Adrenal gland (tissue), 19 donors: ENCODE measurements around the gene HIPK4. TPM values are rescaled to one million over a fixed set of nuclear protein-coding genes. Genes with fewer than 3 reads are reported as not detected.
"Not testable (repeated sequence)": the region's sequence is repeated elsewhere in the genome, so short reads cannot be mapped to it uniquely, and the experiment has no call there.

Source experiments
- DNase-seq, 7 donors: peaks; one replicate each; pipeline ENCODE4 v3.0.0-alpha.2; 2019 to 2020
- H3K27ac ChIP-seq, 5 donors: fragments of 200-600 bp; sonication (generic) in 4 of 5; 1 replicate in 3 of 5; 2 replicates in 2 of 5; pipeline versions ENCODE4 v1.5.1 to v1.8.0; 2016 to 2020; ENCODE audit warnings: mild to moderate bottlenecking in 1 of 5
- H3K27me3 ChIP-seq: fragments of 200-600 bp; 2 replicates; pipeline ENCODE4 v1.8.0; 2021
- H3K36me3 ChIP-seq, 2 donors: fragments of 200-600 bp; replicated peaks in 1 of 2; 1 replicate in 1 of 2; 2 replicates in 1 of 2; pipeline versions ENCODE4 v1.5.1 to v1.8.0; 2018 to 2022
- H3K4me1 ChIP-seq, 2 donors: fragments of 200-600 bp; replicated peaks in 1 of 2; 1 replicate in 1 of 2; 2 replicates in 1 of 2; pipeline versions ENCODE4 v1.5.1 to v1.8.0; 2018 to 2021
- H3K4me3 ChIP-seq, 4 donors: fragments of 200-600 bp; sonication (generic) in 3 of 4; one replicate each; pipeline ENCODE4 v1.5.1; 2016 to 2018
- H3K9me3 ChIP-seq, 3 donors: fragments of 200-600 bp; sonication (generic) in 1 of 3; replicated peaks in 1 of 3; 1 replicate in 2 of 3; 2 replicates in 1 of 3; pipeline versions ENCODE4 v1.5.1 to v1.8.0; 2016 to 2021
- CTCF ChIP-seq, 6 experiments: fragments of 450-650 bp in 4 of 6; fragments of 200-600 bp in 2 of 6; sonication (generic) in 1 of 6; IDR thresholded peaks; 1 replicate in 5 of 6; 2 replicates in 1 of 6; pipeline versions ENCODE4 v1.5.1 to v1.8.0; 2016 to 2021; ENCODE audit warnings: antibody characterized with exemption in 6 of 6, mild to moderate bottlenecking in 2 of 6, moderate library complexity in 1 of 6
- POLR2A ChIP-seq, 2 donors: fragments of 450-650 bp; IDR thresholded peaks; one replicate each; pipeline ENCODE4 v1.6.1; 2017; ENCODE audit warnings: antibody characterized with exemption in 2 of 2, mild to moderate bottlenecking in 2 of 2, moderate library complexity in 1 of 2
- WGBS, 4 donors: extraction: QIAGEN DNeasy Blood & Tissue Kit in 2 of 4; methylation state at CpG; one replicate each; pipeline versions ENCODE4 v1.1.5 to v1.1.7; 2013 to 2017; 5-methylcytosine and 5-hydroxymethylcytosine counted together
- intact Hi-C, 2 donors: fragments of 100-400 bp; cut with DNase I; formaldehyde crosslinking; loops; one replicate each; pipeline versions ENCODE4 v1.14.1 to v1.15.0; 2022 to 2023
- long read RNA-seq, 10 donors: library from polyadenylated mRNA in 3 of 10; unstranded in 2 of 10; stranded (forward) in 1 of 10; transcript quantifications; one replicate each; pipeline ENCODE4 v2.0.0 and lab custom pipeline, GENCODE V29; 2021 to 2026
- polyA plus RNA-seq, 3 donors: library from polyadenylated mRNA; stranded (reverse); fragments of 200-250 nt in 2 of 3; fragments of 350-450 nt in 1 of 3; fragmentation: Illumina TruSeq in 1 of 3; extraction: RNeasy Lipid Tissue Mini Kit (QIAGEN cat#74804) in 1 of 3; gene quantifications; one replicate each; pipeline ENCODE4 v1.2.3, GENCODE V29; 2013 to 2014
- total RNA-seq, 9 donors: library from RNA; depleted of rRNA in 4 of 9; stranded (reverse); fragments of >200 nt in 4 of 9; fragments of 120-200 nt in 1 of 9; fragmentation: NEBNext Ultra II Directional in 1 of 9; extraction: Animal tissue kit (Norgen Biotek cat#: 25700) in 1 of 9; gene quantifications; one replicate each; pipeline versions ENCODE4 v1.1.0 to v1.2.4, GENCODE V29; 2013 to 2023
- donor health status: healthy with polysubstance abuse.
- donor health status: Bipolar disorder and iron deficiency.
- donor health status: DM: yes; HTN: yes; CAD: no.
- donor health status: DM: no; HTN: no; CAD: no.
- donor health status: DM: no; HTN: no; CAD: no.
- donor health status: DM: yes; HTN: yes; CAD: no.

HIPK4 gene
- total RNA-seq (under 1 TPM in 7 of 9 donors, not detected in 2; 0.06 to 0.34 (median 0.18) TPM), polyA plus RNA-seq (under 1 TPM in 2 of 3 donors, not detected in 1; 0.20 to 0.24 TPM)
- long read RNA-seq, donor 1, result 0 reads
- long read RNA-seq, donor 2, result 0 reads
- long read RNA-seq, donor 3, result 0 reads
- long read RNA-seq, donor 4, result 0 reads
- long read RNA-seq, donor 5, partial matches to known transcripts, result 0 of 1 reads
- long read RNA-seq, donor 5, other reads (novel, unspliced or antisense), result 1 of 1 reads
- long read RNA-seq, donor 6, result 0 reads
- long read RNA-seq, donor 7, result 0 reads
- long read RNA-seq, donor 8, result 0 reads
- long read RNA-seq, donor 9, result 0 reads
- long read RNA-seq, donor 10, result 0 reads

DNA sequence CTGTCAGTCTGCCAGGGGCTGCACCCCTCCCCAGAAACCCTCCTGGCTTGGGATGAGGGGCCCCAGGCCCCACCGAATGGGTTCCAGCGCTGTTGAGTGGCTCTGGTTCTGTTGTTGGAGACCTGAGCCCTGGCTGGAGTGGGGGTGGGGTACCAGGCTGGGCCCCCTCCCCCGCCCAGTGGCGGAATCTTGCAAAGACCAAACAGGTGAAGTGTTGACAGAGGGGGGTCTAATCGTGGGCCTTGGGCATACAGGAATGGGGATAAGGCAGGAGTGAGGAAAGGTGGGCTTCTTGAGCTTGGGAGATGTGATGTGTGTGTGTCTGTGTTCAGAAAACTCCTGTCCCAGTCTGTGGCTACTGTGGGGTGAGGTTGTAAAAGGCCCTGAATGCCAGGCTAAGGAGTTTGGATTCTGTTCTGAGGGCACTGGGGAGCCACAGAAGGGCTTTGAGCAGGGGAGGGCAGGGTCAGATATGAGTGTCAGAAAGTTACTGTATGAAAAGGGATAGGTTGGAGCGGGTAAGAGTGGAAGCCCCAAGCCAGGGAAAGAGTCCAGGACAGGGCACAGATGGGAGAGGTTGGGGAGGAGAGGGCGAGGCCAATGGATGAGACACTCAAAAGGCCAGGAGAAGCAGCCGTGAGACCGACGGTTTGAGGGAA is at the start of gene HIPK4:
TSS of gene HIPK4 (minus strand) at position 98 of the 659 bp plus-strand sequence. CDS start 279 bp downstream, outside the sequence.
- Histone ChIP-seq H3K27ac (no peak within 1 kb of the TSS), H3K9me3 (no peaks in the 10 kb centered on the region), H3K27me3 (no peaks in the 10 kb centered on the region), H3K36me3 (no peaks in the 10 kb centered on the region), H3K4me3 (no peak within 1 kb of the TSS), H3K4me1 (peaks cover 7 to 8% of the 10 kb centered on the region in 2 donors)
- 87 to 92% (median 90%) methylated on average over 6 to 10 of the region's 10 CpGs for WGBS, 4 donors
- intact Hi-C loops, result no loop called here
- TF ChIP-seq CTCF (IDR thresholded peaks at IDR 0.05) (no peak), POLR2A (IDR thresholded peaks at IDR 0.05) (no peak)
- no peak for DNase-seq

DNA sequence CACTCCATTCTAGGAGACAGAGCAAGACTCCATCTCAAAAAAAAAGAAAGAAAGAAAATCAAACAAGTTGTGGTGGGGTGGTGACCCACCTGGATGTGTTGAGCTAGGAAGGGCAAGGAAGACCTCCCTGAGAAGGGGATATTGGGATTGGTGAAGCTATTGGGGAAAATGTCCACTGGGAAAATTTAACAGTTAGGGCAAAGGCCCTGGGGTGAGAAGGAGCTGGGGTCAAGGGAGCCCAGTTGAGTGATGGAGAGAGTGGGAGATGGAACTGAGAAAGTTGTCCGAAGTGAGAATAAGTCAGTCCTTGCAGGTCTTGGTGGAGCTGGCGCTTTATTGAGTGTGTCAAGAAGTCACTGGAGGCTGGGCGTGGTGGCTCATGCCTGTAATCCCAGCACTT is 48.3 kb upstream of the HIPK4 start:
- TF ChIP-seq POLR2A (IDR thresholded peaks at IDR 0.05), result no peak
- TF ChIP-seq CTCF (IDR thresholded peaks at IDR 0.05), result no peak
- no peak overlapping the region for H3K4me3 ChIP-seq
- no peaks in the 10 kb centered on the region for H3K9me3 ChIP-seq
- H3K27ac ChIP-seq, result no peak overlapping the region
- no peaks in the 10 kb centered on the region for H3K27me3 ChIP-seq
- H3K36me3 ChIP-seq, result peaks cover 0 to 19% of the 10 kb centered on the region in 2 donors
- DNase-seq, result no peak
- intact Hi-C loops, result no loop called here
- WGBS, 4 donors, result 92 to 95% (median 95%) methylated on average over 3 of the region's 3 CpGs
- H3K4me1 ChIP-seq, result peaks cover 14 to 24% of the 10 kb centered on the region in 2 donors

GRCh38 chr19:40433391-40434216 is 43.6 kb upstream of the HIPK4 start:
- H3K27ac ChIP-seq, result peak overlapping the region; percentile 91 to 99 (median 93)
- WGBS, 4 donors, result 1 to 3% (median 1%) methylated on average over 21 to 50 of the region's 50 CpGs
- H3K4me1 ChIP-seq, result peaks cover 18 to 29% of the 10 kb centered on the region in 2 donors
- DNase-seq, result peak; percentile 91 to 94 (median 93)
- H3K27me3 ChIP-seq, result no peaks in the 10 kb centered on the region
- intact Hi-C loops, result no loop called here
- no peaks in the 10 kb centered on the region for H3K9me3 ChIP-seq
- TF ChIP-seq POLR2A (IDR thresholded peaks at IDR 0.05) (peak; percentile 21 to 61), CTCF (IDR thresholded peaks at IDR 0.05) (no peak)
- peak overlapping the region in 3 of 4 donors; percentile 11 to 53 (median 49) for H3K4me3 ChIP-seq
- no peaks in the 10 kb centered on the region for H3K36me3 ChIP-seq

- H3K36me3 ChIP-seq, DNase-seq, H3K9me3 ChIP-seq, intact Hi-C loops, H3K27me3 ChIP-seq: not testable (repeated sequence)
- WGBS, 4 donors, result 26 to 40% (median 32%) methylated on average over 7 of the region's 7 CpGs
- Histone ChIP-seq H3K27ac (peak overlapping the region; percentile 91 to 99 (median 93)), H3K4me1 (peaks cover 18 to 29% of the 10 kb centered on the region in 2 donors), H3K4me3 (peak overlapping the region in 1 of 4 donors; percentile 53)
Measured at GRCh38 chr19:40432760-40433159, 42.8 kb upstream of the HIPK4 start.
